ENCODE data around the gene DNAAF1.

- TF ChIP-seq CTCF (IDR thresholded peaks at IDR 0.05) (no peak), POLR2A (IDR thresholded peaks at IDR 0.05) (no peak)
Measured at GRCh38 chr16:84103678-84104077, 41.4 kb upstream of the DNAAF1 start.

All from esophagus squamous epithelium (tissue), 4 donors.